GM12892 (cell line): Measurements from ENCODE around the gene DOCK9.

Source experiments
- POLR2A ChIP-seq: IDR thresholded peaks from 2 replicates; pipeline ENCODE4 v1.6.1; 2011; ENCODE audit warnings: low read depth, low read length, control low read depth
- POLR2AphosphoS5 ChIP-seq: IDR thresholded peaks from 2 replicates; pipeline ENCODE4 v1.6.1; 2011; ENCODE audit warnings: low read depth, low read length, control low read depth

- TF ChIP-seq POLR2A (no peak), POLR2AphosphoS5 (no peak)
Measured at GRCh38 chr13:99022941-99023340, 45.1 kb upstream of the DOCK9 start.
